WI38 (cell line): ENCODE measurements around the gene KLHDC8B.
A peak's percentile ranks its signal among the peaks of the same experiment; 100 is the strongest.

ENCODE experiments used
- H3K4me3 ChIP-seq: 2 replicates; pipeline ENCODE4 v1.5.1; 2011; ENCODE audit warnings: low read depth, mild to moderate bottlenecking, control low read depth, low read length
- CTCF ChIP-seq: IDR thresholded peaks from 2 replicates; pipeline ENCODE4 v1.5.1; 2012; ENCODE audit warnings: low read depth, mild to moderate bottlenecking, control low read depth, low read length

KLHDC8B gene

GRCh38 chr3:49165771-49166751 lies 5.3 kb upstream of the KLHDC8B start, which contains the start of gene CCDC71:
TSS of gene CCDC71 (minus strand) at chr3:49166331. CDS start at chr3:49164208, 2,123 bp downstream.
- H3K4me3 ChIP-seq, result peak within 1 kb of the TSS; percentile 97
- no peak for TF ChIP-seq CTCF

GRCh38 chr3:49166752-49167556 lies 4.4 kb upstream of the KLHDC8B start:
- TF ChIP-seq CTCF, result no peak
- peak overlapping the region; percentile 97 for H3K4me3 ChIP-seq

- H3K4me3 ChIP-seq, result peak overlapping the region; percentile 85
- TF ChIP-seq CTCF, result no peak
These were observed 667 bp upstream of the KLHDC8B start for GRCh38 chr3:49170744-49171118.

- TF ChIP-seq CTCF, result no peak
- peak overlapping the region; percentile 85 for H3K4me3 ChIP-seq
These were observed 540 bp downstream of the KLHDC8B start for GRCh38 chr3:49171775-49172500.

- TF ChIP-seq CTCF, result no peak
- H3K4me3 ChIP-seq, result peak overlapping the region; percentile 85
These were observed 1.2 kb downstream of the KLHDC8B start for GRCh38 chr3:49172551-49173041.

GRCh38 chr3:49173116-49173791 lies 1.9 kb downstream of the KLHDC8B start:
- H3K4me3 ChIP-seq, result no peak overlapping the region
- no peak for TF ChIP-seq CTCF
